Loucy (cell line): ENCODE measurements around the gene TAP2.

Experiments used
- EZH2phosphoT487 ChIP-seq: fragments of 200-600 bp; IDR thresholded peaks from 2 replicates; pipeline ENCODE4 v1.6.1; 2018; ENCODE audit warnings: antibody characterized with exemption, mild to moderate bottlenecking, moderate library complexity, borderline replicate concordance
- TF ChIP-seq, protein P1 (sequence below): fragments of 200-600 bp; sonication (generic); conservative IDR thresholded peaks from 2 replicates; pipeline ENCODE4 v1.5.1; 2014; ENCODE audit warnings: mild to moderate bottlenecking, antibody characterized with exemption, low read length

DNA sequence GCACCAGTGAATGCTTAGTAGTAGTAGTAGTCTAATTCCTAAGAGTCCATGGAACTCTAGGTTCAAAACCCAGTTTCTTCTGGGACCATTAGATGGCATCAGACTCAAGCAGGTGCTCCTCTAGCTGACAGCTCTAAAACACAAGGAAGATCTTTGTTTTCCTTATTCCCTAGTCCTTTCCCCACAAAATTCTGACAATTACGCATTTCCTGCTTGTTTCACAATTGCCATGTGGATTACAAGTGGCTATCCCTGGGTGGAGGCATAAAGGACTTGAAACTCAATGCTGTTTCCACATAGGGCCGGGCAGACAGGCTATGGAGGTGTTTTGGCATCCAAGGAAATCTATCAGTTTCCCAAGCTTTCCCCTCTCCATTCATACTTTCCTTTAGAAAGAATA is 12.6 kb downstream of the TAP2 start:
- no peak for TF ChIP-seq EZH2phosphoT487
- TF ChIP-seq, protein P1, sequence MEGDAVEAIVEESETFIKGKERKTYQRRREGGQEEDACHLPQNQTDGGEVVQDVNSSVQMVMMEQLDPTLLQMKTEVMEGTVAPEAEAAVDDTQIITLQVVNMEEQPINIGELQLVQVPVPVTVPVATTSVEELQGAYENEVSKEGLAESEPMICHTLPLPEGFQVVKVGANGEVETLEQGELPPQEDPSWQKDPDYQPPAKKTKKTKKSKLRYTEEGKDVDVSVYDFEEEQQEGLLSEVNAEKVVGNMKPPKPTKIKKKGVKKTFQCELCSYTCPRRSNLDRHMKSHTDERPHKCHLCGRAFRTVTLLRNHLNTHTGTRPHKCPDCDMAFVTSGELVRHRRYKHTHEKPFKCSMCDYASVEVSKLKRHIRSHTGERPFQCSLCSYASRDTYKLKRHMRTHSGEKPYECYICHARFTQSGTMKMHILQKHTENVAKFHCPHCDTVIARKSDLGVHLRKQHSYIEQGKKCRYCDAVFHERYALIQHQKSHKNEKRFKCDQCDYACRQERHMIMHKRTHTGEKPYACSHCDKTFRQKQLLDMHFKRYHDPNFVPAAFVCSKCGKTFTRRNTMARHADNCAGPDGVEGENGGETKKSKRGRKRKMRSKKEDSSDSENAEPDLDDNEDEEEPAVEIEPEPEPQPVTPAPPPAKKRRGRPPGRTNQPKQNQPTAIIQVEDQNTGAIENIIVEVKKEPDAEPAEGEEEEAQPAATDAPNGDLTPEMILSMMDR, result peak; percentile 66
